Mesendoderm (in vitro differentiated cells): ENCODE measurements around the gene TEF.

ENCODE experiments used
- DNase-seq: peaks from one replicate; pipeline ENCODE4 v3.0.0; 2013
- H2AK5ac ChIP-seq: 2 replicates; pipeline ENCODE4 v1.6.1; 2013; ENCODE audit warnings: low read length, inconsistent platforms
- H2BK120ac ChIP-seq: 2 replicates; pipeline ENCODE4 v1.6.1; 2013; ENCODE audit warnings: low read depth, mild to moderate bottlenecking, low read length, moderate library complexity, mixed read lengths
- H2BK15ac ChIP-seq: replicated peaks from 2 replicates; pipeline ENCODE4 v1.6.1; 2013; ENCODE audit warnings: low read depth, mild to moderate bottlenecking, moderate library complexity
- H2BK5ac ChIP-seq: 2 replicates; pipeline ENCODE4 v1.6.1; 2013; ENCODE audit warnings: low read length, inconsistent platforms
- H3K18ac ChIP-seq: 2 replicates; pipeline ENCODE4 v1.6.1; 2013; ENCODE audit warnings: mild to moderate bottlenecking, low read length, mixed read lengths
- H3K23ac ChIP-seq: one replicate; pipeline ENCODE4 v1.6.1; 2013; ENCODE audit warnings: low read length
- H3K27ac ChIP-seq: 2 replicates; pipeline ENCODE4 v1.5.1; 2013; ENCODE audit warnings: low read depth, mild to moderate bottlenecking, inconsistent platforms, low read length, moderate library complexity
- H3K27me3 ChIP-seq: 2 replicates; pipeline ENCODE4 v1.6.1; 2013; ENCODE audit warnings: low read length, control low read depth, mild to moderate bottlenecking, inconsistent platforms; ENCODE audit not compliant: insufficient read depth, poor library complexity
- H3K36me3 ChIP-seq: 2 replicates; pipeline ENCODE4 v1.6.1; 2013; ENCODE audit warnings: low read length, inconsistent platforms; ENCODE audit not compliant: control insufficient read depth, insufficient read depth
- H3K4ac ChIP-seq: one replicate; pipeline ENCODE4 v1.6.1; 2013; ENCODE audit warnings: low read depth, mild to moderate bottlenecking, low read length, moderate library complexity
- H3K4me1 ChIP-seq: 2 replicates; pipeline ENCODE4 v1.6.1; 2013; ENCODE audit warnings: low read depth, low read length, inconsistent platforms; ENCODE audit not compliant: control insufficient read depth
- H3K4me2 ChIP-seq: 2 replicates; pipeline ENCODE4 v1.6.1; 2013; ENCODE audit warnings: low read length
- H3K4me3 ChIP-seq: 2 replicates; pipeline ENCODE4 v1.5.1; 2013; ENCODE audit warnings: mild to moderate bottlenecking, low read length
- H3K56ac ChIP-seq: one replicate; pipeline ENCODE4 v1.6.1; 2013; ENCODE audit warnings: low read length
- H3K79me1 ChIP-seq: 2 replicates; pipeline ENCODE4 v1.6.1; 2013; ENCODE audit warnings: low read length, inconsistent platforms
- H3K79me2 ChIP-seq: 2 replicates; pipeline ENCODE4 v1.6.1; 2013; ENCODE audit warnings: mild to moderate bottlenecking, low read length; ENCODE audit not compliant: control insufficient read depth, insufficient read depth
- H3K9ac ChIP-seq: 2 replicates; pipeline ENCODE4 v1.6.1; 2013; ENCODE audit warnings: low read length, inconsistent platforms
- H4K5ac ChIP-seq: one replicate; pipeline ENCODE4 v1.6.1; 2013; ENCODE audit warnings: low read length
- H4K8ac ChIP-seq: one replicate; pipeline ENCODE4 v1.6.1; 2013; ENCODE audit warnings: low read depth, mild to moderate bottlenecking, control low read depth, low read length, moderate library complexity
- WGBS: extraction: QIAGEN DNeasy Blood & Tissue Kit; methylation state at CpG from one replicate; pipeline ENCODE4 v1.1.7; 2013; ENCODE audit warnings: low lambda C conversion rate, missing lambda C conversion rate; ENCODE audit not compliant: insufficient coverage; ENCODE audit errors: extremely low coverage; 5-methylcytosine and 5-hydroxymethylcytosine counted together

The TEF gene

GRCh38 chr22:41338614-41339212 lies 43.0 kb upstream of the TEF start:
- Histone ChIP-seq H3K56ac (no peak overlapping the region), H2BK15ac (no peak overlapping the region), H3K4me3 (no peak overlapping the region), H3K9ac (no peak overlapping the region), H3K79me2 (no peaks in the 10 kb centered on the region), H2BK120ac (no peak overlapping the region), H4K5ac (no peak overlapping the region), H3K79me1 (no peaks in the 10 kb centered on the region), H2AK5ac (no peak overlapping the region), H3K4ac (no peak overlapping the region), H3K27me3 (no peaks in the 10 kb centered on the region), H3K36me3 (peaks cover 2% of the 10 kb centered on the region), H2BK5ac (no peak overlapping the region), H3K23ac (no peak overlapping the region), H3K27ac (no peak overlapping the region), H4K8ac (no peak overlapping the region), H3K4me1 (no peaks in the 10 kb centered on the region), H3K4me2 (no peak overlapping the region), H3K18ac (no peak overlapping the region)
- no peak for DNase-seq
- no CpG with 5 or more reads among the region's 14 CpGs for WGBS

- Histone ChIP-seq H3K27me3 (no peaks in the 10 kb centered on the region), H3K79me1 (no peaks in the 10 kb centered on the region), H3K4ac (no peak overlapping the region), H3K79me2 (no peaks in the 10 kb centered on the region), H3K4me3 (no peak overlapping the region), H2AK5ac (no peak overlapping the region), H2BK120ac (no peak overlapping the region), H2BK15ac (no peak overlapping the region), H4K8ac (no peak overlapping the region), H2BK5ac (no peak overlapping the region), H3K4me2 (no peak overlapping the region), H3K4me1 (no peaks in the 10 kb centered on the region), H3K9ac (no peak overlapping the region), H3K18ac (no peak overlapping the region), H4K5ac (no peak overlapping the region), H3K23ac (no peak overlapping the region), H3K56ac (no peak overlapping the region), H3K36me3 (peaks cover 1% of the 10 kb centered on the region), H3K27ac (no peak overlapping the region)
- no CpG with 5 or more reads among the region's 18 CpGs for WGBS
- DNase-seq, result no peak
These were observed 41.9 kb upstream of the TEF start for GRCh38 chr22:41339823-41340222.

GRCh38 chr22:41340357-41340756 lies 41.4 kb upstream of the TEF start:
- H3K23ac ChIP-seq, result no peak overlapping the region
- H4K5ac ChIP-seq, result no peak overlapping the region
- no peaks in the 10 kb centered on the region for H3K4me1 ChIP-seq
- H3K18ac ChIP-seq, result no peak overlapping the region
- no peak overlapping the region for H4K8ac ChIP-seq
- no peak overlapping the region for H3K4me3 ChIP-seq
- H3K79me2 ChIP-seq, result no peaks in the 10 kb centered on the region
- no peaks in the 10 kb centered on the region for H3K79me1 ChIP-seq
- peaks cover 1% of the 10 kb centered on the region for H3K36me3 ChIP-seq
- no peak overlapping the region for H2AK5ac ChIP-seq
- no peak overlapping the region for H3K4ac ChIP-seq
- no peak overlapping the region for H3K56ac ChIP-seq
- no peaks in the 10 kb centered on the region for H3K27me3 ChIP-seq
- WGBS, result no CpG with 5 or more reads among the region's 11 CpGs
- H3K27ac ChIP-seq, result no peak overlapping the region
- no peak for DNase-seq
- no peak overlapping the region for H2BK5ac ChIP-seq
- no peak overlapping the region for H3K4me2 ChIP-seq
- no peak overlapping the region for H2BK15ac ChIP-seq
- H2BK120ac ChIP-seq, result no peak overlapping the region
- no peak overlapping the region for H3K9ac ChIP-seq

DNA sequence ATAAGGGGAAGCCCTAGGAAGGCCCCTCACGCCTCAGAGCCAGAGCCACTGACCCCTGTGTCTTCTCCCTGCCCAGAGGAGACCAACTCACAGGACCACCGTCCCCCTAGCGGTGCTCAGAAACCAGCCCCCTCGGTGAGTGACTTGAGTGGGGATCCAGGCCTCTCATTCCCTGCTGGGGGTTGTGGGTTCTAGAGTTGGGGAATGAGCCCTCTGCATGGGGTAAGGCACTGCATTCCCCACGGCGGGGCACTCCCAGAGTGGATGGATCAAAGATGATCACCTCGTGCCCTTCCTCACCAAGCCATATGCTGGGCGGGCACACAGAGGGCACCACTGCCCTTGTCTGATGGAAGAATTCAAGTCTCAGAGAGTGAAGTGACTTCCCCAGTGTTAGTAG lies 40.7 kb upstream of the TEF start:
- Histone ChIP-seq H3K27ac (no peak overlapping the region), H4K8ac (no peak overlapping the region), H3K18ac (no peak overlapping the region), H3K9ac (no peak overlapping the region), H3K27me3 (no peaks in the 10 kb centered on the region), H2AK5ac (no peak overlapping the region), H2BK5ac (no peak overlapping the region), H3K4me1 (no peaks in the 10 kb centered on the region), H3K79me1 (no peaks in the 10 kb centered on the region), H2BK120ac (no peak overlapping the region), H3K23ac (no peak overlapping the region), H3K4me3 (no peak overlapping the region), H4K5ac (no peak overlapping the region), H3K36me3 (peaks cover 5% of the 10 kb centered on the region), H2BK15ac (no peak overlapping the region), H3K79me2 (no peaks in the 10 kb centered on the region), H3K4me2 (no peak overlapping the region), H3K56ac (no peak overlapping the region), H3K4ac (no peak overlapping the region)
- DNase-seq, result no peak
- WGBS, result no CpG with 5 or more reads among the region's 8 CpGs

DNA sequence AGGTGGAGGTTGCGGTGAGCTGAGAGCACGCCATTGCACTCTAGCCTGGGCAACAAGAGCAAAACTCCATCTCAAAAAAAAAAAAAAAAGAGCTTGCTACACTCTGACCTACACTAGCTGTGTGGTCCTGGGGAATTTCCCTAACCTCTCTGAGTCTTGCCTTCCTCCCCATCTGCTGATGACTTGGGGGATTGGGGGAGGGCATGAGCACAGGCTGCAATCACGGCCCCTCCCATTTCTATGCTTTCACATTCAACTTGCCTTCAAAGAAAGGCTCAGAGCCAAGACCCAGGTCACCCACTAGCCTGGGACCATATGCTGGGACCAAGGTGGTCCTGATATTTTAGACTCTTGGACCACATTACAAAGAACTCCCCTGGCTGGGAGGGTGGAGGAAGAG lies 39.8 kb upstream of the TEF start:
- no peak for DNase-seq
- Histone ChIP-seq H3K36me3 (peaks cover 5% of the 10 kb centered on the region), H3K4me1 (no peaks in the 10 kb centered on the region), H2BK5ac (no peak overlapping the region), H3K18ac (no peak overlapping the region), H2AK5ac (no peak overlapping the region), H4K8ac (no peak overlapping the region), H2BK15ac (no peak overlapping the region), H3K27me3 (no peaks in the 10 kb centered on the region), H2BK120ac (no peak overlapping the region), H3K27ac (no peak overlapping the region), H3K56ac (no peak overlapping the region), H3K4ac (no peak overlapping the region), H3K79me1 (no peaks in the 10 kb centered on the region), H3K4me3 (no peak overlapping the region), H4K5ac (no peak overlapping the region), H3K4me2 (no peak overlapping the region), H3K79me2 (no peaks in the 10 kb centered on the region), H3K9ac (no peak overlapping the region), H3K23ac (no peak overlapping the region)
- WGBS, result no CpG with 5 or more reads among the region's 3 CpGs

GRCh38 chr22:41343300-41343699 lies 38.4 kb upstream of the TEF start:
- no peaks in the 10 kb centered on the region for H3K4me1 ChIP-seq
- H2BK15ac ChIP-seq, result no peak overlapping the region
- no peak overlapping the region for H3K56ac ChIP-seq
- H3K18ac ChIP-seq, result no peak overlapping the region
- no peak overlapping the region for H4K8ac ChIP-seq
- no peak for DNase-seq
- no peaks in the 10 kb centered on the region for H3K79me1 ChIP-seq
- H3K27ac ChIP-seq, result no peak overlapping the region
- peaks cover 8% of the 10 kb centered on the region for H3K36me3 ChIP-seq
- no peaks in the 10 kb centered on the region for H3K79me2 ChIP-seq
- H4K5ac ChIP-seq, result no peak overlapping the region
- H3K27me3 ChIP-seq, result no peaks in the 10 kb centered on the region
- no peak overlapping the region for H3K4ac ChIP-seq
- H2BK5ac ChIP-seq, result no peak overlapping the region
- no peak overlapping the region for H3K4me2 ChIP-seq
- H3K9ac ChIP-seq, result no peak overlapping the region
- no peak overlapping the region for H3K23ac ChIP-seq
- no peak overlapping the region for H3K4me3 ChIP-seq
- WGBS, result no CpG with 5 or more reads among the region's 18 CpGs
- H2AK5ac ChIP-seq, result no peak overlapping the region
- no peak overlapping the region for H2BK120ac ChIP-seq
